ENCODE results near the gene CTSF.
A peak's percentile ranks its signal among the peaks of the same experiment; 100 is the strongest.
"Not testable (repeated sequence)": the region's sequence is repeated elsewhere in the genome, so short reads cannot be mapped to it uniquely, and the experiment has no call there.

Gene CTSF

GRCh38 chr11:66541892-66542291, 26.5 kb downstream of the CTSF start:
- CTCF ChIA-PET, result no interaction called here
- POLR2A ChIA-PET (ENCODE audit: low non-redundant PET), result no interaction called here
- no peak for TF ChIP-seq CTCF (conservative IDR thresholded peaks at IDR 0.05; ENCODE audit: low read depth)
- peak overlapping the region; percentile 54 for H3K27ac ChIP-seq
- DNase-seq (ENCODE audit: low spot score), result no peak

GRCh38 chr11:66540598-66540997, 27.8 kb downstream of the CTSF start:
- CTCF ChIA-PET, result interaction anchor here (0.6 kb wide), 1 partner anchor 131 kb away, joined by 4 read pairs; no protein-coding TSS in a partner anchor
- H3K27ac ChIP-seq; DNase-seq (ENCODE audit: low spot score); POLR2A ChIA-PET (ENCODE audit: low non-redundant PET): not testable (repeated sequence)

GRCh38 chr11:66539870-66540213, 28.6 kb downstream of the CTSF start:
- H3K27ac ChIP-seq, result no peak overlapping the region
- TF ChIP-seq CTCF (conservative IDR thresholded peaks at IDR 0.05; ENCODE audit: low read depth), result no peak
- ChIA-PET POLR2A (ENCODE audit: low non-redundant PET) (no interaction called here), CTCF (interaction anchor here (0.6 kb wide), 1 partner anchor 131 kb away, joined by 4 read pairs; no protein-coding TSS in a partner anchor)
- no peak for DNase-seq (ENCODE audit: low spot score)

- H3K27ac ChIP-seq, result peak overlapping the region; percentile 28
- POLR2A ChIA-PET (ENCODE audit: low non-redundant PET), result no interaction called here
- CTCF ChIA-PET, result interaction anchor here (0.6 kb wide), 1 partner anchor 37 kb away, joined by 3 read pairs; no protein-coding TSS in a partner anchor
- DNase-seq (ENCODE audit: low spot score), result no peak
- no peak for TF ChIP-seq CTCF (conservative IDR thresholded peaks at IDR 0.05; ENCODE audit: low read depth)
Measured at GRCh38 chr11:66539170-66539869, 29.1 kb downstream of the CTSF start.

- ChIA-PET POLR2A (ENCODE audit: low non-redundant PET) (interaction anchor here (0.5 kb wide), 1 partner anchor 35 kb away, joined by 3 read pairs; the partner anchor contains the start of gene CTSF), CTCF (no interaction called here)
- H3K27ac ChIP-seq, result peak overlapping the region; percentile 26
- DNase-seq (ENCODE audit: low spot score), result no peak
- no peak for TF ChIP-seq CTCF (conservative IDR thresholded peaks at IDR 0.05; ENCODE audit: low read depth)
Measured at GRCh38 chr11:66532784-66533183, 35.6 kb downstream of the CTSF start.

- POLR2A ChIA-PET (ENCODE audit: low non-redundant PET), result no interaction called here
- no peak for TF ChIP-seq CTCF (conservative IDR thresholded peaks at IDR 0.05; ENCODE audit: low read depth)
- CTCF ChIA-PET, result no interaction called here
- no peak overlapping the region; the same call in 1 of the 2 replicates for H3K27ac ChIP-seq
- DNase-seq (ENCODE audit: low spot score), result no peak
Measured at GRCh38 chr11:66531841-66532240, 36.6 kb downstream of the CTSF start.

GRCh38 chr11:66530927-66531709, 37.3 kb downstream of the CTSF start:
- no peak overlapping the region for H3K27ac ChIP-seq
- no peak for TF ChIP-seq CTCF (conservative IDR thresholded peaks at IDR 0.05; ENCODE audit: low read depth)
- no peak for DNase-seq (ENCODE audit: low spot score)
- ChIA-PET CTCF (no interaction called here), POLR2A (ENCODE audit: low non-redundant PET) (no interaction called here)

Data from RWPE1 (cell line).